A673 (cell line): ENCODE results near the gene SLC6A18. TPM values are rescaled to one million over a fixed set of nuclear protein-coding genes. Genes with fewer than 3 reads are reported as not detected.

Experiments
- BruUV-seq: library from RNA; stranded (reverse); fragments of 400-500 nt; replicated peaks from 2 replicates; lab custom pipeline; 2021; lab: Mats Ljungman, UMichigan
- CTCF ChIA-PET: fragments of 300-600 bp; sonication (Branson Sonifier 250); formaldehyde crosslinking; loops from one replicate; lab custom pipeline; 2022; ENCODE audit warnings: antibody characterized with exemption; lab: Charles Lee
- POLR2A ChIA-PET: fragments of 300-600 bp; sonication (Branson Sonifier 250); formaldehyde crosslinking; loops from one replicate; lab custom pipeline; 2022; ENCODE audit warnings: antibody characterized with exemption; ENCODE audit not compliant: low non-redundant PET; lab: Charles Lee
- DNase-seq: peaks from one replicate; pipeline ENCODE4 v3.0.0-alpha.2; 2015; ENCODE audit warnings: low spot score
- H3K27ac ChIP-seq: fragments of 200-600 bp; sonication (generic); 2 replicates; pipeline ENCODE4 v1.5.1; 2016; ENCODE audit warnings: mixed run types, low read depth, mild to moderate bottlenecking, mixed read lengths, antibody characterized with exemption, low read length; ENCODE audit not compliant: poor library complexity, severe bottlenecking
- H3K27me3 ChIP-seq: fragments of 200-600 bp; sonication (generic); replicated peaks from 2 replicates; pipeline ENCODE4 v1.6.1; 2017; ENCODE audit warnings: mixed run types, low read depth, mild to moderate bottlenecking, mixed read lengths, antibody characterized with exemption, low read length; ENCODE audit not compliant: insufficient read depth, poor library complexity
- H3K36me3 ChIP-seq: fragments of 200-600 bp; sonication (generic); 2 replicates; pipeline ENCODE4 v1.6.1; 2016; ENCODE audit warnings: mixed run types, mild to moderate bottlenecking, mixed read lengths, antibody characterized with exemption, low read length; ENCODE audit not compliant: insufficient read depth, poor library complexity, severe bottlenecking
- H3K4me1 ChIP-seq: fragments of 200-600 bp; sonication (generic); 2 replicates; pipeline ENCODE4 v1.6.1; 2017; ENCODE audit warnings: mixed run types, mild to moderate bottlenecking, mixed read lengths, antibody characterized with exemption, low read length; ENCODE audit not compliant: insufficient read depth, poor library complexity, severe bottlenecking
- H3K4me3 ChIP-seq: fragments of 200-600 bp; sonication (generic); 2 replicates; pipeline ENCODE4 v1.5.1; 2016; ENCODE audit warnings: low read depth, mixed run types, mild to moderate bottlenecking, mixed read lengths, low read length; ENCODE audit not compliant: poor library complexity, severe bottlenecking
- H3K9me3 ChIP-seq: fragments of 200-600 bp; sonication (generic); 2 replicates; pipeline ENCODE4 v1.6.1; 2016; ENCODE audit warnings: mixed run types, low read depth, mild to moderate bottlenecking, mixed read lengths, antibody characterized with exemption, low read length; ENCODE audit not compliant: poor library complexity, severe bottlenecking
- CTCF ChIP-seq: fragments of 300-800, 200-600 bp; sonication (generic); conservative IDR thresholded peaks from 2 replicates; pipeline ENCODE4 v1.5.1; 2017; ENCODE audit warnings: low read depth, mild to moderate bottlenecking, antibody characterized with exemption, low read length, moderate library complexity, mixed read lengths
- EZH2 ChIP-seq: fragments of 200-600 bp; sonication (generic); IDR thresholded peaks from 2 replicates; pipeline ENCODE4 v1.6.1; 2017; ENCODE audit warnings: borderline replicate concordance, low read depth, mild to moderate bottlenecking, mixed read lengths, antibody characterized with exemption, low read length; ENCODE audit not compliant: poor library complexity, severe bottlenecking
- intact Hi-C: fragments of 100-400 bp; cut with micrococcal nuclease; formaldehyde crosslinking; loops from one replicate; pipeline ENCODE4 v1.10.0; 2022; ENCODE audit not compliant: unreplicated experiment
- total RNA-seq: library from RNA; stranded (reverse); gene quantifications from 2 replicates; pipeline ENCODE4 v1.2.3, GENCODE V29; 2021

The SLC6A18 gene
- total RNA-seq, 1 experiment from 2014 or later = not detected

DNA sequence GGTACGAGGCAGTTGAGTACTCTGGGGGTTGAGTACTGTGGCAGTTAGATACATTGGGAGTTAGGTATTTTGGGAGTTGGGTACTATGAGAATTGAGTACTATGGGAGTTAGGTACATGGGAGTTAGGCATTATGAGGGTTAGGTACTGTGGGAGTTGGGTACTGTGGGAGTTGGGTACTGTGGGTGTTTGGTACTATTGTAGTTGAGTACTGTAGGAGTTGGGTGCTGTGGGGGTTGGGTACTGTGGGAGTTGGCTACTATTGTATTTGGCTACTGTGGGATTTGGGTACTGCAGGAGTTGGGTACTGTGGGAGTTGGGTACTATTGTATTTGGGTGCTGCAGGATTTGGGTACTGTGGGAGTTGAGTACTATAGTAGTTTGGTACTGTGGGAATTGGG, 28.6 kb upstream of the SLC6A18 start:
- DNase-seq = no peak
- CTCF ChIA-PET = no interaction called here

GRCh38 chr5:1197876-1198666, 27.1 kb upstream of the SLC6A18 start:
- H3K27me3 ChIP-seq = peaks cover 57% of the 10 kb centered on the region

More for the DNA sequence above, 28.6 kb upstream of the SLC6A18 start:
- TF ChIP-seq EZH2 = no peak
- TF ChIP-seq CTCF = no peak
- peaks cover 42% of the 10 kb centered on the region for H3K27me3 ChIP-seq
- intact Hi-C loops = no loop called here
- H3K4me1 ChIP-seq = no peaks in the 10 kb centered on the region
- BruUV-seq = no TSS peak
- H3K9me3 ChIP-seq = no peaks in the 10 kb centered on the region
- no peaks in the 10 kb centered on the region for H3K36me3 ChIP-seq
- no peak overlapping the region for H3K4me3 ChIP-seq
- POLR2A ChIA-PET = no interaction called here
- H3K27ac ChIP-seq = no peak overlapping the region

GRCh38 chr5:1199340-1199648, 25.9 kb upstream of the SLC6A18 start:
- intact Hi-C loops = no loop called here
- no peak overlapping the region for H3K27ac ChIP-seq
- no peak overlapping the region for H3K4me3 ChIP-seq
- H3K36me3 ChIP-seq = no peaks in the 10 kb centered on the region
- peaks cover 61% of the 10 kb centered on the region for H3K27me3 ChIP-seq
- BruUV-seq = no TSS peak
- no peaks in the 10 kb centered on the region for H3K4me1 ChIP-seq
- no peak for DNase-seq
- TF ChIP-seq EZH2 (no peak), CTCF (no peak)
- no peaks in the 10 kb centered on the region for H3K9me3 ChIP-seq
- POLR2A ChIA-PET = no interaction called here
- CTCF ChIA-PET = no interaction called here

More at GRCh38 chr5:1197876-1198666, 27.1 kb upstream of the SLC6A18 start:
- BruUV-seq = no TSS peak
- TF ChIP-seq EZH2 (no peak), CTCF (no peak)
- intact Hi-C loops = no loop called here
- H3K4me3 ChIP-seq = no peak overlapping the region
- ChIA-PET POLR2A (no interaction called here), CTCF (no interaction called here)
- DNase-seq = no peak
- no peak overlapping the region for H3K27ac ChIP-seq
- no peaks in the 10 kb centered on the region for H3K36me3 ChIP-seq
- H3K9me3 ChIP-seq = no peaks in the 10 kb centered on the region
- no peaks in the 10 kb centered on the region for H3K4me1 ChIP-seq
